ENCODE data around the gene IFNA16. TPM values are rescaled to one million over a fixed set of nuclear protein-coding genes. Genes with fewer than 3 reads are reported as not detected.
"Not testable (repeated sequence)": the region's sequence is repeated elsewhere in the genome, so short reads cannot be mapped to it uniquely, and the experiment has no call there.

The IFNA16 gene
- not detected for total RNA-seq

DNA sequence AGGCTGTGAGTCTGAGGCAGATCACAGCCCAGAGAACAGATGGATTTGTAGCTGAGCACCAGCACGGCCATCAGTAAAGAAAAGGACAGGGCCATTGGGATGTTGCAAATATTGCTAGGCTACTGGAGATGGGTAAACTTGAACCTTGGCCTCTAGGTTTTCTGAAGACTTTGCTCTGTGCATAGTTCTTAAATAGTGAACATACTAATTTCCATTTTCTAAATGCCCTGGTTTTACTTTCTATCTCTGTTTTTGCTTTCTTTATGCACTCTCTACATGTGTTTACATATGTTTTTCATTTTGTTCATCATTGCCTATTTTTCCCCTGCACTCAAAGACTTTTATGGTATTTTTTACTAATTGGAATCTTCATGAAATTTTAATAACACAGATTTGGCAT, at the start of gene IFNA16:
TSS of gene IFNA16 (minus strand) at position 101 of the 400 bp plus-strand sequence. CDS start at position 95, 6 bp downstream.
- H3K4me3 Mint-ChIP-seq; DNase-seq; H3K9me3 Mint-ChIP-seq; H3K36me3 Mint-ChIP-seq (ENCODE audit: insufficient read depth in 2 of 2); H3K4me1 Mint-ChIP-seq (ENCODE audit: low read depth); ATAC-seq (replicated peaks in 1 of 2); H3K27ac Mint-ChIP-seq: not testable (repeated sequence)
- peaks cover 31% of the 10 kb centered on the region for H3K27me3 Mint-ChIP-seq (ENCODE audit: low read depth)

DNA sequence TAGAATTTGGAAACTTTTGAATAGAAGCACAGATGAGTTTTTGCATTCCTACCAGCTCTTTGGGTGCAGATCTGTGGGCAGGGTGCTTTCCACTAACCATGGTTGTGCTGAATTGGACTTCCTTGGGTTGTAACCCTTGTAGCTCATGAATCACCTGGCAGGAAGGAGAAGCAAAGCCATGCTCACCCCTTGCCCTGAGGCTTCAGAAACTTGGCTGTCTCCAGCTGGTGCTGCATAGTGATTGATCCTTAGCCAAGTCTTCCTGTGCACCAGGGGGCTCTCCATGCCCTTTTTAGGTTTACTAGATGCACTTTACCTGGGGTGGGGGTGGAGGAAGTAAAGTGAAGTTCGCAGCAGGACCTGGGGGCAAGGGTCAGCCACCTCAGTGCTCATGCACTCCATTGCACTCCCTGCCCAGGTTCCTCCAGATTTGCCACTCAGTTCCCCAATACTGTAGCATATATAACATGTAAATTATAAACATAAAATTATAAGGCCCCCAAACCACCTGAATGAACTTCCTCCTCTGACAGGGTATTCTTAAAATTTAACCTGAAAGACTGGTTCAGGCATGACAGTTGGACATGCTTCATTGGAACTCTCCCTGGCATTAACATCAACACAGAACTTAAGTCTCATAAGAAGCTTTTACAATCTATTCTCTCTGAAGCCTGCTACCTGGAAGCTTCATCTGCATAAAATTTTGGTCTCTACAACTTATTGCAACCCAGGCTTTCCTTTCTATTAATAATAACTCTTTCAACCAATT, 48.5 kb upstream of the IFNA16 start:
- no peaks in the 10 kb centered on the region for H3K9me3 Mint-ChIP-seq
- no peaks in the 10 kb centered on the region for H3K4me1 Mint-ChIP-seq (ENCODE audit: low read depth)
- no peaks in the 10 kb centered on the region for H3K36me3 Mint-ChIP-seq (ENCODE audit: insufficient read depth in 2 of 2)
- no peak overlapping the region for H3K27ac Mint-ChIP-seq
- no peak for DNase-seq
- peaks cover 20% of the 10 kb centered on the region for H3K27me3 Mint-ChIP-seq (ENCODE audit: low read depth)
- ATAC-seq (replicated peaks in 1 of 2): no peak
- H3K4me3 Mint-ChIP-seq: no peak overlapping the region

DNA sequence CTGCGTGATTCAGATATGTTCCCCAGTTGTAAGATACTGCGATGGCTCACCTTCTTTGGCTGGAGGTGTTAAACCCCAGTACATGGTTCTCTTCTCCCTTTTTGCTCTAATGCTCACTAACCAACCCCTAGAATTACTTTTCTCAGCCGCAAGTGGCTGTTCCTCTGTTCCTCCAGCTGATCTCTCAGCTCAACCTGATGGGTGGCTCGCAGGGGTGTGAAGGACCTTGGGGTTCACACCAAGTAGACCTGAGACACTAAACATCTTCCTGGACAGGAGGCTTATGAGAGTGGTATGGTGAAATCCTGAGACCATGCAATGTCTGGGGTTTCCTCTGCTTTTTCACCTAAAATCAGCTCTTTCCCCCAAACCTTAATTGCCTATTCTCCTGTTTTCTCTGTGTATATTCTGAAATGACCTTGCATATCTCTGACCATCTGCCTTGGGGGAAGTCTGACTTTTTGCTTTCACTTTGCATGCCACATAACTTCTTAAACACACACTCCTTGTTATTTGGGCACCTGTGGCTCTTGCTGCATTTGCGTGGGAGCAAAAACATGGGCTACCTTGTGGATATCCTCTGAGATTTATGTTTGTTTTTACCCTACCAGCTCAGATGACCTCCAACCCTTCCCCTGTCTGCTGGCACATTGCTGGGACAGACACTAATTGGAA, 38.6 kb upstream of the IFNA16 start:
- H3K4me1 Mint-ChIP-seq (ENCODE audit: low read depth): peaks cover 5% of the 10 kb centered on the region
- ATAC-seq (replicated peaks in 1 of 2) (no peak), DNase-seq (no peak)
- H3K9me3 Mint-ChIP-seq: no peaks in the 10 kb centered on the region
- peaks cover 16% of the 10 kb centered on the region for H3K27me3 Mint-ChIP-seq (ENCODE audit: low read depth)
- no peaks in the 10 kb centered on the region for H3K36me3 Mint-ChIP-seq (ENCODE audit: insufficient read depth in 2 of 2)
- no peak overlapping the region for H3K27ac Mint-ChIP-seq
- no peak overlapping the region for H3K4me3 Mint-ChIP-seq

DNA sequence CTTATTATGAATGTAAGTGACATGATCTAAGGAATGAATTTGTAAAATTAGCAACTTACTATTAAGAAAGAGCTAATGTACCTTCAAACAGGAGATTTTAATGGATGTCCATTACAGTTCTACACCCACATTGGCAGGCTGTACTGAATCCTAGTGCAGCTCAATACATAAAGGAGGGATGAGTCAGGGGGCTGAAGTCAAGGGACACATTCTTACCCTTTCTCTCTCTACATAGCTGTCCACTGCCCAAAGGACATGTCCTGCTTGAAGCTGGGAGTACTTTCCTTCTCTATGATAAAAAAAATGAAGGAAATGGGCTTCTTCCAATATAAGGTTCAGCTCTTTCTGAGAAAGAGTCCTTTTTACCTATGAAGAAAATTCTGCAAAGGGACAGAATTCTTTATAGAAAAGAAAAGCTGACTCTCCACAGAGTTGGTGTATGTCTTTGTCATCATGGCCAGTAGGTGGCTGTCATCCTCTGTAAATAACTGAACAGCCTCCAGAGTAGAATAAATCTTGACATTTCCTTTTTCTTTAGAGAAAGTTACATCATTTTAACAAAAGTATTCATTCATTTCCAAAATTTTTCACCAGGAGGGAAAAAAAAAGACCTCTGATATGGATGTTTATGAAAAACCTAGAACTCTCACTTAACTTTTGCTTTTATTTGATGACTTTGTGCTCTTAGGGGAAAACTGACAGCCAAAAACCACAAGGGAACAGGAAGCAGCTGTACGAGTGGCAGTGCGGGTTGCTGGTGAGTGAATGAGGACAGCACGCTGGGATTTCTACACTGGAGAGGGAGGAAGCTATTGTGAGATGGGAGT, 35.8 kb upstream of the IFNA16 start:
- Mint-ChIP-seq H3K9me3 (no peaks in the 10 kb centered on the region), H3K4me3 (peak overlapping the region in 1 of 2 donors; percentile 8), H3K27ac (no peak overlapping the region), H3K4me1 (ENCODE audit: low read depth) (peaks cover 5% of the 10 kb centered on the region), H3K36me3 (ENCODE audit: insufficient read depth in 2 of 2) (no peaks in the 10 kb centered on the region), H3K27me3 (ENCODE audit: low read depth) (peaks cover 27% of the 10 kb centered on the region)
- DNase-seq: peak in 1 of 2 donors; percentile 5
- ATAC-seq (replicated peaks in 1 of 2): peak; percentile 60 to 65

DNA sequence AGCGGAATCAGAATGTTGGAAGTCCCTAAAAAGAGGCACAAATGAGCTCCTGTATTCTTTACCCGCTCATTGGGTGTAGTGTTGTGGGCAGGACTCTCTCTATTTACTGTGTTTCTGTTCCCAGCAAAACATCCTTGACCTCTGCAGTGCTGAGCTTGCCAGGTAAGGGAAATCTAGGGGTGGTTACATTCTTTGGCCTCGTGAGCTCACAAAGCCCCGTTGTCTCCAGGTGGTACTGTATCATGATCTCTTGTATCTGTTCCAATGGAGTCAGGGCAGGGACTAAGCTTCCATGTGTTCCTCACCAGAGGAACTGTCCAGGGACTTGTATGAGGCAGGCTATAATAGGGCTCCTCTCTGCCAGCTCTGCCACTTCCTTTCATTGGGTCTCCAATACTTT, 34.5 kb upstream of the IFNA16 start:
- H3K9me3 Mint-ChIP-seq: no peaks in the 10 kb centered on the region
- ATAC-seq (replicated peaks in 1 of 2): no peak
- H3K27ac Mint-ChIP-seq: no peak overlapping the region
- DNase-seq: no peak
- H3K4me3 Mint-ChIP-seq: no peak overlapping the region
- peaks cover 27% of the 10 kb centered on the region for H3K27me3 Mint-ChIP-seq (ENCODE audit: low read depth)
- H3K4me1 Mint-ChIP-seq (ENCODE audit: low read depth): peaks cover 5% of the 10 kb centered on the region
- no peaks in the 10 kb centered on the region for H3K36me3 Mint-ChIP-seq (ENCODE audit: insufficient read depth in 2 of 2)

DNA sequence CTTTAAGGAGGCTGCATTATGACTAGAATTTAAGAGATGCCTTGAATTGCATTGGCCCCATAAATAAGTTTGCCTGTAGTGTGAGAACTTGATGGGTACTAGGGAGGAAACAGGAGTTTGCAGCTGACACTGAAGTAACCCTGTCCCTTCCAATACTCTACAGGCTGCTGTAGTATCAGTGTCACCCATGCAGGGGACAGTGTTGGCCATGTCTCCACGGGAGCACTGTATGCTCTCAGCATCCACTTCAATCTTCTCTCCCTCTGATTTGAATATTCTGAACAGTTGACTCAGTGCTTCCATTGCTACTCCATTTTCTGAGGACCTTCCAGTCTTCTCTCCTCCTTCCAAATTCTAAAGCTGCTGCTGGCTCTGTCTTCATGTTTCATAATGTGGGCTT, 34.1 kb upstream of the IFNA16 start:
- Mint-ChIP-seq H3K4me1 (ENCODE audit: low read depth) (peaks cover 5% of the 10 kb centered on the region), H3K4me3 (no peak overlapping the region), H3K27ac (no peak overlapping the region), H3K27me3 (ENCODE audit: low read depth) (peaks cover 27% of the 10 kb centered on the region), H3K9me3 (no peaks in the 10 kb centered on the region), H3K36me3 (ENCODE audit: insufficient read depth in 2 of 2) (no peaks in the 10 kb centered on the region)
- ATAC-seq (replicated peaks in 1 of 2) (no peak), DNase-seq (no peak)

DNA sequence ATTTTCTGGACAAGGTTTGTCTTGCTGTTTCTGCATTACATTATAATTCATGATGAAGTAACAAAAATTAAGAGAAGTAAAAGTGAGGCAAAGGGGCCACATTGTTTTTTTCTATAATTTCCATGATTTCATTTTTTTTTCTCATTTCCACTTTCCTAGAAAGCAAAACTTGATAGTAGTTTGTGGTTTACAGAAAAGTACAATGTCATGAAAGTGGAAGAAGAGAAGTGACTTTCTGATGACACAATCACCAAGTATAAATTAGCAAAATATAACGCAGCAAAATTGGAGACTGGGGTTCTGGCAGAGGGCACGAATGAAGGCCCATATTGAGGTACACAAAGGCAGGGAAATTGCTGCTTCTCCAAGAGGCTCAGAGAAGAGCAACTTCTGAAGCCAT, 27.7 kb upstream of the IFNA16 start:
- no peak for ATAC-seq (replicated peaks in 1 of 2)
- Mint-ChIP-seq H3K36me3 (ENCODE audit: insufficient read depth in 2 of 2) (no peaks in the 10 kb centered on the region), H3K27me3 (ENCODE audit: low read depth) (peaks cover 24% of the 10 kb centered on the region)

DNA sequence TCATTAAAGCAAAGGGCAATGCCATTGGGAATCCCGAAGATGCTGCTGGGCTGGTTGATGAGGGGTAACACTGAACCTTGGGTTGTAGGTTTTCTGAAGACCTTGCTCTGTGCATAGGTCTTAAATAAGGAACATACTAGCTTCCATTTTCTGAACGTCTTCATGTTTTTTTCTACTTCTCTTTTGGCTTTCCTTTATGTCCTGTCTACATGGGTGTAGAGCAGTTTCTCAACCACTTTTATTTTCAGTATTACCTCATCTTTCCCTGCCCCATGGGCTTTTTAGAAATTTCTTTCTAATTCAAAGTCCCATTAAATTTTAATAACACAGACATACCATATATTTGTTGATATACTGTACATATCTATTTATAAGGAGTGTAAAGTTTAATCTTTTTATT, 22.8 kb upstream of the IFNA16 start, which contains the start of gene IFNA14:
TSS of gene IFNA14 (minus strand) at position 95 of the 400 bp plus-strand sequence. CDS start at position 25, 70 bp downstream.
- Mint-ChIP-seq H3K27ac (no peak within 1 kb of the TSS), H3K9me3 (no peaks in the 10 kb centered on the region), H3K4me1 (ENCODE audit: low read depth) (peaks cover 10% of the 10 kb centered on the region), H3K36me3 (ENCODE audit: insufficient read depth in 2 of 2) (no peaks in the 10 kb centered on the region), H3K4me3 (no peak within 1 kb of the TSS), H3K27me3 (ENCODE audit: low read depth) (peaks cover 27% of the 10 kb centered on the region)
- DNase-seq: no peak
- ATAC-seq (replicated peaks in 1 of 2): no peak

More for the DNA sequence above, 27.7 kb upstream of the IFNA16 start:
- no peak for DNase-seq
- H3K27ac Mint-ChIP-seq: no peak overlapping the region
- no peak overlapping the region for H3K4me3 Mint-ChIP-seq
- H3K4me1 Mint-ChIP-seq (ENCODE audit: low read depth): no peaks in the 10 kb centered on the region
- no peaks in the 10 kb centered on the region for H3K9me3 Mint-ChIP-seq

DNA sequence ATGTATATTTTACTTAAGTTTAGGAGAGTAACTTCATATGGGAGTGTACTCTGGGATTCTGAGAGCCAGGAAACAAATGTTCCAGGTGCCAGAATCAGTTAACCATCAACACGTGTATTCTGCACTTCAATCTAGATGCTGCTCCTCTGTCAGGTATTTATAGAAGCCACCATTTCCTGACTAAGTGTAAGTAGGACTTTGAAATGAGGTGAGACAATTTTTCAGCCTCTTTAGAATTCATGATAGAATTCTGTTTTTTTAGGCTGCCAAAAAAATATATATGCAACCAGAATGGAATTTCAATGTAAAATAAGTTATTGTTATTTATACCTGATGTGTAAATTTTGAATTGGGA, 19.2 kb upstream of the IFNA16 start:
- not testable (repeated sequence) for H3K36me3 Mint-ChIP-seq (ENCODE audit: insufficient read depth in 2 of 2); DNase-seq; H3K27ac Mint-ChIP-seq; ATAC-seq (replicated peaks in 1 of 2); H3K9me3 Mint-ChIP-seq
- peaks cover 10% of the 10 kb centered on the region for H3K4me1 Mint-ChIP-seq (ENCODE audit: low read depth)
- peak overlapping the region; percentile 13 to 58 for H3K4me3 Mint-ChIP-seq
- H3K27me3 Mint-ChIP-seq (ENCODE audit: low read depth): peaks cover 16% of the 10 kb centered on the region

DNA sequence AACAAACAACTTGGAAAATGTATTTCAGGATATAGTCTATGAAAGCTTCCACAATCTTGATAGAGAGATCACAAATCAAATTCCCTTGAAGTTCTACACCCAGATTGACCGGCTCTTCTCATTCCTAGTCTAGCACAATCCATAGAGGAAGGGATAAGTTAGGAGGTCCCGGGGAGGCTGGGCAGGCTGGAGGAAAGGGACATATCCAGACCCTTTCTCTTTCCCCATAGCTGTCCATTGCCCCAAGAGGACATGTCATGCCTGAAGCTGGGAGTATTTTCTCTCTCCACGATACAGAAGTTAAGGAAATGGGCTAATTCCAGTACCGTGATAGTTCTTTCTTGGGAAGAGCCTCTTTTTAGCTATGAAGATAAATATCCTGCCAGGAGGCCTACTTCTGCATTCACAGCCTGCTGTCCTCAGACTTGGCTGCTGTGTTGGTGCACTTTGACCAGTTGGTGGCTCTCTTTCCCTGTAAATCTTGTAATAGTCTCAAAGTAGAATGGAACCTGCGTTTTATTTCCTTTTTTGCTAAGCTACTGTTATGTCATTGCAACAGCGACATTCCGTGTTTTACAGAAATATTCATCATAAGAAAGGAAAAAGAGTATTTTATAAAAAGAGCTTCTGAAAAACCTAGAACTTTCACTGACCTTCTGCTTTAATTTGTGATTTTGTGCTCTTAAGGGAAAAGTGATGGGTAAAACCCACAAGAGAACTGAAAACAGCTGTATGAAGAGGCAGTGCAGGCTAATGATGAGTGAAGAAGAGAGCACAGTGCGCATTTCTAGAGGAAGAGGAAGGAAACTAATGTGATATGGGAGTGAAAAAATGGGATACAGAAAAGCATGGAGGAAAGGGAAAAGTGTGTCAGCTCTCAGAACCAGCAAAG, 18.6 kb upstream of the IFNA16 start:
- Mint-ChIP-seq H3K27me3 (ENCODE audit: low read depth) (peaks cover 16% of the 10 kb centered on the region), H3K4me3 (peak overlapping the region; percentile 13 to 58), H3K4me1 (ENCODE audit: low read depth) (peaks cover 10% of the 10 kb centered on the region)
- H3K36me3 Mint-ChIP-seq (ENCODE audit: insufficient read depth in 2 of 2); H3K9me3 Mint-ChIP-seq; H3K27ac Mint-ChIP-seq: not testable (repeated sequence)
- peak; percentile 60 to 62 for ATAC-seq (replicated peaks in 1 of 2)
- DNase-seq: peak; percentile 19 to 21

DNA sequence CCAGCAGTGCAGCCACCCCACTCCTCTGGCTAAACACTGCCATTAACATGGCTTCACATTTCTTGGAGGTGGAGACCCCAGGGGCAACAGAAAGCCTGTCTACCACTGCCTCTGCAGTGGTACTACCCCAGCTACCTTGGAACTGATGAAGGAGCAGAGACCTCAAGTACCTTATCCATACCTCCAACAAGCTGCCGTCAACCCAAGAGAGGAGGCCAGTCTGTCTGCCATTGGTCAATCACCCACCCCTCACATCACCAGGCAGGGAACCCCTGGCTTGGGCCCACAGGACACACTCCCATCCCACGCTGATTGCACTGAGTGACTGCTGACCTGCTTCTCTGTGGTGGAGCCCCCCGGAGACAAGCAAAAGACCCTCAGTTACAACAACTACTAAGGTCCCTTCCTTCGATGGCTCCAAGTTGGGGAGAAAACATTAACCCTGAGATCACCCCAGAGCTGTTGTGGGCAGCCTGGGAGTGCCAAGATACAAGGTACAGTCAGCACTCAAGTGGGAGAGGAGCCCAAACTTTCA, 17.1 kb upstream of the IFNA16 start:
- Mint-ChIP-seq H3K4me3 (no peak overlapping the region), H3K27me3 (ENCODE audit: low read depth) (peaks cover 8% of the 10 kb centered on the region), H3K36me3 (ENCODE audit: insufficient read depth in 2 of 2) (no peaks in the 10 kb centered on the region), H3K9me3 (no peaks in the 10 kb centered on the region), H3K27ac (no peak overlapping the region), H3K4me1 (ENCODE audit: low read depth) (peaks cover 10% of the 10 kb centered on the region)
- DNase-seq: no peak
- ATAC-seq (replicated peaks in 1 of 2): no peak

DNA sequence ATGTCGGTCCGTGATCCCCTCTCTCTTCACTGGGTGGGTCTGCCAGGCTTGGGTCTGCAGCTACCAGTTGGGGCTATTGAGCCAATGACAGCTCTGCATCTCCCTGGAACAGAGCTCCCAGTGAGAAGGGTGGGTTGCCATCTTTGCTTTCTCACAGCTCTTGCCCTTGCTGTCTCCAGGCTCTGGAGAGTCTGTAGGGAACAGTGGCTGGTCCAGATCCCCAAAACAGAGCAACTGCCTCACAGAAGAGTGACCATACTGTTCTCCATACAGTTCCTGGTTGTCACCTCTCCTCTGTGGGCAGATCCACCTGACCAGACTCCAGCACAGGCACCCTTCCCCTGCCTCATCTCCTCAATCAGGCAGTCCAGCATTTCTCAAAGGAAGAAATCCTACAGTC, 16.1 kb upstream of the IFNA16 start:
- H3K36me3 Mint-ChIP-seq (ENCODE audit: insufficient read depth in 2 of 2): no peaks in the 10 kb centered on the region
- peaks cover 5% of the 10 kb centered on the region for H3K27me3 Mint-ChIP-seq (ENCODE audit: low read depth)
- no peak overlapping the region for H3K27ac Mint-ChIP-seq
- H3K9me3 Mint-ChIP-seq: no peaks in the 10 kb centered on the region
- DNase-seq (no peak), ATAC-seq (replicated peaks in 1 of 2) (no peak)
- H3K4me1 Mint-ChIP-seq (ENCODE audit: low read depth): peaks cover 10% of the 10 kb centered on the region
- no peak overlapping the region for H3K4me3 Mint-ChIP-seq
